ENCODE measurements around the gene ATP2A2.

Gene ATP2A2

DNA sequence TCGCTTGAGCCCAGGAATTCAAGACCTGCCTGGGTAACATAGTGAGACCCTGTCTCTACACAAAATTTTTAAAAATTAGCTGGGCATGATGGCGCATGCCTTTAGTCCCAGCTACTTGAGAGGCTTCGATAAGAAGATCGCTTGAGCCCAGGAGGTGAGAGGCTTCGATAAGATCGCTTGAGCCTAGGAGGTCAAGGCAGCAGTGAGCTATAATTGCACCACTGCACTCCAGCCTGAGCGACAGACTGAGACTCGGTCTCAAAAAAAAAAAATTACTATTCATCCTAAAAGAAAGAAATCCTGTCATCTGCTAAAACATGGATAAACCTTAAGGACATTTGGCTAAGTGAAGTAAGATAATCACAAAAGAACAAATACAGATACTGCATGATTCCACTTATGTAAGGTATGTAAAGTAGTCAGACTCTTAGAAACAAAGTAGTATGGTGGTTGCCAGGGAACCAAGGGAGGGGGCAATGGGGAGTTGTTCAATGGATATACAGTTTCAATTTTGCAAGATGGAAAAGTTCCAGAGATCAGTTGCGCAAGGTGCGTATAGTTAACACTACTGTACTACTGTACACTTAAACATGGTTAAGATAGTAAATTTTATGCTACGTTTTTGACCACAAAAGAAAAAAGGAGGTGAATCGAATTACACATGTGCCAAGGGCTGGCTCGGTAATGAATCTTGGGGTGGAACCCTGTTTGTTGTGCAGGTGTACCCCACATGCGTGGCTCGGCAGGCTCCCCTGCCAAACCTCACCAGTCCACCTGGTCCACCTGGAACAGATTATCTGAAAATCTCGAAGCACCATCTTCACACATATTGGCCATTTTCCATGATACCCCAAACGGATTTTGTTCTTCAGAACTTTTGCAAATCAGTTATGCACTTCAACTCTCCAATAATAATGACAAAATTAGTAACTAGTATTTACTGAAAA, 18.3 kb upstream of the ATP2A2 start:
- no peak for DNase-seq

DNA sequence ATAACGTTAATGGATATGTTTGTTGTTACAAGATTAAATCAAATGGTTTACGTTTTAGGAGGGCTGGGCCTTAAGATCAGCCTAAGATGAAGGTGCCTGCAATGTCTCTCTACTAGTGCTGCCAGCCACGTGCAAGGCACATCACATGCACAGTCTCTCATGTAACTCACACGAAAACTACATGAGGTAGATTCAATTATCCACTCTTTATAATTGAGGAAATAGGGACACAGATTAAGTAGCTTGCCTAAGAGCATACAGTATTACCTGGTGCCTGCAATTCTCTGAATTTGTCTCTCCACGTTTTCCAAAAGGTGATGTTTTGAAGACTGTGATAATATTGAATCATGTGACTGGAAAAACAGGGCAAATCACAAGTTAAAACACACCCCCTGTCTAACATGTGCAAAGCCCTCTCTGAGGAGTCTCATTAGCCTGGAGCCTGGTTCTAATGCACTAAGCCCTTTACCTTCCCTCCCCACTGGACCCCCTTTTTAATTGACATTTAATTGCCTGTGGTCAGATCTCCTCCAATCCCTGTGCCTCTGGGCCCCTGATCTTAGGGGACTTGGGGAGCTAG, 14.6 kb upstream of the ATP2A2 start:
- peak; percentile 37 to 79 for DNase-seq

DNA sequence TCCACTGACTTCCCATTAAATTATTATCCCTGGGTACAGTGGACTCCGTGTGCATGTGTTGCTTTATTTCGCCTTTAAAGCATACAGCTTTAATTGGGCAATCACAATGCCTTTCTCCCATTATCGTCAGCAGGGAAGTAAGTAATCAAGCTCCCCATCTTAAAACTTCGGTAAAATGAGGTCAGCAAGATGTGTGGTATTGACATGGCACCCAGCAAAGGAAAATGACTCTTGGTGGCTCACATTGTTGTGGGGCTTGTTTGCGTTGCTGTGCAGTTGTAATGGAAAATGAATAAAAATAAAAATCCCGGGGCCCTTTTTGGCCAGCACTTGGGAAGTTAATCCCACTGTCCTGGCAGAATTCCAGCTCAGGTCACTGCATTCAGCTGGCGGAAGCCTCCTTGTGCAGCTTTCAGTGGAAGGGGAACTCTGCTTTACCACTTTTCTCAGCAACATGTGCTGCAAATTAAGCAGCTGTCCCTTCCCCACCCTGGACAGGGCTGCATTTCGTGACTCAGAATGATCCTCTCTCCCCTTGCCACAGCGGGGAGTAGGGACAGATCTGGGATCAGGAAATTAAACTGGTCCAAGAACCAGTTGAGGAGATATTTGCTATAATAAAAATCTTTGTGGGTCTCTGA, 13.9 kb upstream of the ATP2A2 start:
- peak; percentile 87 to 93 for DNase-seq

DNA sequence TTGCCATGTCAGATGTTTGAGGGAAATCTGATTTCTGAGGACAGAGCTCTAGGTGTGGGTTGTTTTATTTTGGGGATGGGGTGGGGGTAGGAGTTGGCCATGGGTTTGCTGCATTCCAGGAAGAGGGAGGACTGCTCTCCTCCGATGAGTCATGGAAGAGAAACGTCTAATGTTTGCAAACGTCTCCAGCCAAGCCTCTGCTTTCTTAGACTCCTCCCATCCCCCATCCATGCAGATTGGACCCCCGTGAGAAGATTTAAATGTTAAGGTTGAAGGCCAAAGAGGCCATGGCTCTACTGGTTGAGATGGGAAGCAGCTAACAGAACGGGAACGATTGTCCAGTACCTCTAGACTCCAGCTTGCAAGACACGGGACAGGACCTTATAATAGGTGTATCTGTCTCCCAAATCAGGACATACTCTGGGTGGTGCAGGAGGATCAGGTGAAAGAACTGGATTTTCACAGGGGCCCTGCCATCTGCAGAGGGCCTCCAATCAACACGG, 11.4 kb upstream of the ATP2A2 start:
- no peak for DNase-seq

- DNase-seq = peak; percentile 95
Observed at GRCh38 chr12:110270125-110270962, 10.7 kb upstream of the ATP2A2 start.

DNA sequence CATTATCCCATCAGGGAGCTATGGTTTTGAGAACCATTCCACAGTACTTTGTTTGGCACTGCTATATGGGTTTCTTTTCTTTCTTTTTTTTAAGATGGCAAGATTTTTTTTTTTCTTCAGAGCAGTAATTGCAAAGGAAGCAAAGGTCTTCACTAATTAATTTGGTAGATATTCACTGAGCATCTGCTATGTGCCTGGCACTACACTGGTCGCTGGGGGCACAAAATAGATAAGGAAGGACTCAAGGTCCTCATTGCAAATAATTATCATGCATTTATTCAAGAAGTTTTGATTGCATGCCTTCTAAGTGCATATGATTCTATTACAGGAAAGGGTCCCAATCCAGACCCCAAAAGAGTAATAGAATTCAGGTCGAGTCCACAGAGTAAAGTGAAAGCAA, 10.0 kb upstream of the ATP2A2 start:
- DNase-seq = no peak

GRCh38 chr12:110277530-110278254, 3.4 kb upstream of the ATP2A2 start:
- DNase-seq = no peak

- no peak for DNase-seq
Observed at GRCh38 chr12:110278255-110278536, 2.9 kb upstream of the ATP2A2 start.

- no peak for DNase-seq
Observed at GRCh38 chr12:110279566-110280375, 1.3 kb upstream of the ATP2A2 start.

- DNase-seq = peak; percentile 46 to 56
Observed at GRCh38 chr12:110280392-110280778, 662 bp upstream of the ATP2A2 start.

DNA sequence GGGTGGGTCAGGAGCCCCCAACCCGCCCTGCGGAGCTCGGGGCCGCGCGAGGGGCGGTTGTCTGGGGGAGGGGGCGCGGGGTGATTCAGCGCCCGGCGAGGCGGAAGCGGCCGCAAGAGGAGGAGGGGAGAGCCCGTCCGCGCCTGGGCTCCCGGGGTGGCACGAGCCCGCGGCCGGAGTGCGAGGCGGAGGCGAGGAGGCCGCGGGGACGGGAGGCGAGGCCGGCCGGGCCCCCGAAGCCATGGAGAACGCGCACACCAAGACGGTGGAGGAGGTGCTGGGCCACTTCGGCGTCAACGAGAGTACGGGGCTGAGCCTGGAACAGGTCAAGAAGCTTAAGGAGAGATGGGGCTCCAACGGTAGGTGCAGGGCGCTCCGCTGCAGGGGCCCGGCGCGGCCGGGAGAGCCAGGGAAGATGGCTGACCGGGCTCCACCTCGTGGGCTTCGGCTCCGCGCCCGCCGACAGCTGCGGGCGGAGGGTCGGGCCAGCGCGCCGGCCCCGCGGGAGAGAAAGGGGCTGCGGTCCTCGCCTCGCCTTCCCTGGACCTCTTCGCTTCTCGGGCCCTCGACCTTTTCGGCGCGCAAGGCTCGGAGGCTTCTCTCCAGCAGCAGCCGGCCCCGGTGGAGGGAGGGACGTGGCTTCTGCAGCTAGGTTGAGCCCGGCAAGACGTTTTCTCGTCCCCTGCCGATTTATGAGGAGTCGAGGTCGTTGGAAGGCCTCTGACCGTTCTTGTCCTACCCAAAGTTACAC, 677 bp downstream of the ATP2A2 start:
- DNase-seq = no peak

- no peak for DNase-seq
Observed at GRCh38 chr12:110282300-110282860, 1.3 kb downstream of the ATP2A2 start.

DNA sequence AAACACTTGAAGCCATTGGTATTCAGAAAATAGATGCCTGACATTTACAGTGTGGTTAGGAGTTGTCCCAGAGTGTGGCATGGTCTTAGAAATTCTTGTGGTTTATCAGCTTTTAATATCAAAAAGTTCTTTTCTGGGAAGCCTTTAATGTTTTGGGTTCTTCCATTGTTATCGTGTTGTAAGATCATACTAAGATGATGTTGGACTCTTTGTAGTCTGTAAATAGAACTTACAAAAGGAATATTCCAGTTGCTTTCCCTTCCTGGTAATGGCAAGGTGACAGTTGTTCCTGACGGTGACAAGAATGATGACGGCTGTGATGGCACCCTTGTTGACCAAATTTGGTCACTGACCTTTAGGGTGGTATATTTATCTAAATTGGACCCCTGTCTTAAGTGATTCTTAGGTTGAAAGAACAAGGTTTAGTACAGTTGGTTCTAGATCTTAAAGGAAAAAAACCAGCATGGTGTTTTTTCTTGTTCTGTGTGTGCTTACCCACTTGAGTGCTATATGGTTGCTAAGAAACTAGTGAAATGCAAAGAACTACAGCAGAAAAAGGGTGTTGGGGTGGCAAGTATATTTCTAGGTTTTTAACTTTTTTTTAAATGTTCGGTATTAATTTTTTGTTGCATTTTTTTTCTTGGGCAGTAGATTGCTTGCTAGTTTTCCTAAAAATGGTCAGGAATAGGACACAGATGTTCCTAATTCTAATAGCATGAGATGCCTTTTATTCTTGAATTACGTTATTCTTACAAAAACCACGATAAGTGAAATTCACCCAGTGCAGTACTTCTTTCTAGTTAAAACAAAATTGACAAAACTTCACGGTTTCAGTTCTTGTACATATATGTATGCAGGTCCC, 2.1 kb downstream of the ATP2A2 start:
- no peak for DNase-seq

DNA sequence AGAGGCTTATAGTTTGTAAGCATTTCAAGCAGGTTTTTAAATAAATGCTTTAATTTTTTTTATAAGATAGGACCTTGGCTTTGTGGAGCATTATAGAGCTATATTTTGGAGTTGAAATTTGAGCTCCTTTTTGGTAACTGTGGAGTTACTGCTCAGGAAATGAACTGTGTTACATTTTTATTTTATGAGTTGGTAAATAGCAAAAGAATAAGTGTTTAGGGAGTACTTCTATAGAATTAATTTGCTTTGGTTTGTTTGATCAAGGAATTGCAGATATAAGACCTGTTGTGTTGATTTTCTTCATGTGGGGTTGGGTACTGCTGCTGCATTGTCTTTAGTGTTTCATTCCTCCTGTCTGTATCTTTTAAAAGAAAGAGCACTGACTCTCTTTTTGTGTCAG, 3.5 kb downstream of the ATP2A2 start:
- DNase-seq = no peak

- no peak for DNase-seq
Observed at GRCh38 chr12:110286623-110287022, 5.6 kb downstream of the ATP2A2 start.

DNA sequence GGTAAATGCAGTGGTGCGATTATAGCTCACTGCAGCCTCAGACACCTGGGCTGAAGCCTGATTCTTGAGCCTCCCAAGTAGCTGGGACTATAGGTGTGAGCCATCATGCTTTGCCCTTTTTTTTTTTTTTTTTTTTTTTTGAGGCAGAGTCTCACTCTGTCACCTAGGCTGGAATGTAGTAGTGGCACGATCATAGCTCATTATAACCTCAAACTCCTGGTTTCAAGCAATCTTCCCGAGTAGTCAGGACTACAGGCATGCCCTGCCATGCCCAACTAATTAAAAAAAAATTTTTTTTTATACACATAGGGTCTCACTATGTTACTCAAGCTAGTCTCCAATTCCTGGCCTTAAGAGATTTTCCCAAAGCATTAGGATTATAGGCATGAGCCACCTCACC, 6.9 kb downstream of the ATP2A2 start:
- DNase-seq = no peak

DNA sequence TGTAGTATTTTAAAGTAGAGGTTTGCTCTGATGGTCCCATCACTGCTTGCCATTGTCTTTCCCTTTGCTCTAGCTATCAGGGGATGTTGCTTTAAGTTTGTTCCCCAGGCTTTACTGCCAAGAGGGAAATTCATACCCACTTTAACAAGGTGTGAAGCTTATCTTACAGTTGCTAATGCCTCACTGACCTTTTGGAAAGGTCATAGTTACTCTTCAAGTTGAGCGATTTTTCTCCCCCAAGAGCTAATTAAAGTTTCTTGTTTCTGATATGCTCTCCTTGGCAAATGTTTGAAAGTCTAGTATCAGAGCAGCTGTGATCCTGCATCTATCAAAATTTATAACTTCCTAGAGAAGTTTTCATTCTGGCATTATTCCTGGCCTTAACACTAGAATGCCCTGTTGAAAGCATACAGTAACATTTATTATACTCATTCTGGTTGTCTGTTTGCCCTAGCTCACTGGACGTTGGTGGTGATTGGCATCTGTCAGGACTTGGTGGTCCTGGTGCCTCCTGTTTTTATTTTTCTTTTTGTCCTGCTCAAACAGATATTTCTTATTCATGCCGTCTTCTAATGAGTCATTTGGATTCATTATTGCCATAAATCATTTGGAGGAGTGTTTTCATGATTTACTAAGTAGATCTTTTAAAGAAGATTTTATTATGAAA, 8.1 kb downstream of the ATP2A2 start:
- DNase-seq = no peak

DNA sequence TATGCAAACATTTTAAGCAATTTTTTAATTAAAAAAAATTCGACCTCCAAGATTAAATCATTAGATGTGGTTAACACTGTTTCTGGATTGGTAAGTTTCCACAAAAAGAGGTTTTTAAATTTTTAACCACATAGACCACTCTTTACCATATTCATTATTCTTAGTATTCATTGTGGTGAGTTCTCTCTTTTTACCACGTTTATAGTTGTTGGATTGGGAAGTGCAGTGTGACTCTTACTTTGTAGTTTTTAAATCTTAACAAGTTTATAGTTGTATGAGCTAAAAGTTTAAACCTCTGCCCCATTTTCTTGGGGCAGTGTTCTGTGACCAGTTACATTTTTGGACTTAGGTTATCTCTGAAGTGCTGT, 8.6 kb downstream of the ATP2A2 start:
- no peak for DNase-seq
